HG03565 (cell line): ENCODE data around the gene PAIP2B.
"Not testable (repeated sequence)": the region's sequence is repeated elsewhere in the genome, so short reads cannot be mapped to it uniquely, and the experiment has no call there.

Source experiments
- ATAC-seq: cut with Tn5 transposase; IDR thresholded peaks from one replicate; pipeline ENCODE4 v1.9.1; 2021; ENCODE audit warnings: mild to moderate bottlenecking, moderate library complexity; ENCODE audit not compliant: unreplicated experiment

The PAIP2B gene

GRCh38 chr2:71220743-71221142 is 6.2 kb downstream of the PAIP2B start:
- ATAC-seq = no peak

GRCh38 chr2:71216501-71216900 is 10.4 kb downstream of the PAIP2B start:
- ATAC-seq = no peak

GRCh38 chr2:71215447-71215846 is 11.5 kb downstream of the PAIP2B start:
- no peak for ATAC-seq

- ATAC-seq = no peak
Observed at GRCh38 chr2:71212336-71212735, 14.6 kb downstream of the PAIP2B start.

GRCh38 chr2:71210292-71210691 is 16.6 kb downstream of the PAIP2B start:
- no peak for ATAC-seq

DNA sequence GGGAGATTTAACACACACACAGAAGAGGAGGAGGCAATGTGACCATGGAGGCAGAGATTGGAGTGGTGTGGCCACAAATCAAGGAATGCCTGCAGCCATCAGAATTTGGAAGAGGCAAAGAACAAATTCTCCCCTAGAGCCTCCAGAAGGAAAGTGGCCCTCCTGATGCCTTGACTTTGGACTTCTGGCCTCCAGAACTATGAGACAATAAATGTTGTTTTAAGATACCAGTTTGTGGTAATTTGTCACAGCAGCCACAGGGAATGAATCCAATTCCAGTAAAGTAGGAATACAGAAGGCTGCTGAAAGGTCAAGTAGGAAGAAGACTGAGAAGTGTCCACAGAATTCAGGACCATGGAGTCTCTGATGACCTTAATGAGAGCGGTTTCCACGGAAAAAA is 18.1 kb downstream of the PAIP2B start:
- no peak for ATAC-seq

GRCh38 chr2:71207601-71208000 is 19.3 kb downstream of the PAIP2B start:
- no peak for ATAC-seq

DNA sequence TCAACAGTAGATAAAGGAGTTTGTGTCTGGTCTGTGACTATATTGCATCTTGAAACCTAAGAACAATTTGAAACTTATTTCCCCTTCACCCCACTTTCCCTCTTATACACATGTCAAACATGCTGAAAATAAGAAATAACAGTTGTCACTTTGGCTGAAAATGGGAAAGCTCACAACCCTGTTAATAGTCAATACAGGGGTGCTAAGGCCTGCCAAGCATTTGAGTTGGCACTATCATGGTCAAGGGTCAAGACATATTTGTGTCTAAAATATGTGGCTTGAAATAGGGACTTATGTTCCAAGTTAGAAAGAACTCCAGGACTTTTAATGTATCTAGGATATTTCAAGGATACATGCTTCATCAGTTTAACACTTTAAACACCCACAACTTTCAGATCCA is 20.6 kb downstream of the PAIP2B start:
- no peak for ATAC-seq

DNA sequence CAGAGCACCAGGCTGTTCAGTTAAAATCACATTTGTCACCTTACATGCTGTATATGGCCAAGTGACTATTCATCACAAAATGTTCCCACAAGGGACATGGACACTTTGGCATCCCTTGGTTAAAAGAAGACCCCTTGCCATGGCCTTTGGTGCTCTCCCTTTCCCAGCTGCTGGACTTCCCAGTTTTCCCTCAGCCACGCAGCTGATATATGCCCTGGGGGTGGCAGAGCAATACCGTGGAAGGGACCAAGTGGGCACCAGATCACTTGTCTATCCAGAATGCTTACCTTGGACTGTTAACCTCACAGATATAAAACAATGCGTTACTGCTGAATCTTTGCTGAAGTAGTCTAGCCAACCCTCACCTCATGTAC is 35.3 kb downstream of the PAIP2B start:
- ATAC-seq = no peak

- ATAC-seq = no peak
Observed at GRCh38 chr2:71190656-71191569, 36.0 kb downstream of the PAIP2B start.

GRCh38 chr2:71187589-71187988 is 39.3 kb downstream of the PAIP2B start:
- no peak for ATAC-seq

GRCh38 chr2:71186973-71187372 is 39.9 kb downstream of the PAIP2B start:
- no peak for ATAC-seq

DNA sequence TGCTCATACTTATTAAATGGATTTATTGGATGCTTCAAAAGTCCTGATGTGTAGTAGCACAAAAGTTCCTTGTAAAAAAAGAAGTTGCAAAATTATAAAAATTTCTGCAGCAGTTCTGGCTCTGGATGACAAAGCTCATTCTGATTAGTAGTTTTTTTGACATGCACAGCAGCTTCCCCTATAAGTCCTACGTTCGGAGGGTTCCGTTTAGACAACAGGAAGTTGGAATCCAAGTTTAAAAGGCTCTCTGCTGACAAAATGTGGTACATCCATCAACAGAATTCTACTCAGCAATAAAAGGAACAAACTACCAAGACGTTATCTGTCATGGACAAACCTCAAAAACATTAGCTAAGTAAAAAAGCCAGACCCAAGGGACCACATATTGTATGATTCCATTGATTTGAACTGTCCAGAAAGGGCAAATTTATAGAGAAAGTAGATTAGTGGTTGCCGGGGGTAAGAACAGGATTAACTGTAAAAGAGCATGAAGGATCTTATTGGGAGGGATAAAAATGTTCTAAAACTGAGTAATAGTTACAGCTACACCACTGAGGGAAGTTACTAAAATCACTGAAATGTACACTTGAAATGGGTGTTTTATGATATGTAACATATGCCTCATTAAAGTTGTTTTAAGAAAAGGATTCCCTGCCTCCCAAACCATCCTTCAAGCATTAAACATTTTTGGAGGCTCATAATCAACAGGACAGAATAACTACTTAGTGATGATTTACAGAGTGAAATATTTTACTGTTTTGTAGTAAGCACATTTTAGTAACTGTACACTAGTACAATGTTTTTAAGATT is 43.4 kb downstream of the PAIP2B start:
- ATAC-seq = not testable (repeated sequence)

DNA sequence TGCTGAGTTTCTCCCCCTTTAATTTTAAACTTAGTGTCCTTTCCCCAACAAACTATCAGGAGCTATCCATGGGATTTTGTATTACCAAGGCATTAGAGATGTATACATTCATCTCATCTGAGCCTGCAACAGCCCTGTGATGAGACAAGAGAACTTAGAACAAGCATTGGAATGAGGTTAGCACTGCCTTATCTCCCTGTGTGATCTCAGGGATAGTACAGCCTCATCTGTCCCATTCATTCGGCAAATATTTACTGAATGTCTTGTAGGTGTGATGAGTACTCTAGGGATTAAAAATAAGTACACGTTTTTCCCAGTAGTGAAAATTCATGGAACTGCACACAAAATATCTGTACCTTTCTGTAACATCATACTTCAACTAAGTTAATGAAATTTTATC is 45.6 kb downstream of the PAIP2B start:
- ATAC-seq = no peak

GRCh38 chr2:71178836-71179235 is 48.1 kb downstream of the PAIP2B start:
- not testable (repeated sequence) for ATAC-seq

DNA sequence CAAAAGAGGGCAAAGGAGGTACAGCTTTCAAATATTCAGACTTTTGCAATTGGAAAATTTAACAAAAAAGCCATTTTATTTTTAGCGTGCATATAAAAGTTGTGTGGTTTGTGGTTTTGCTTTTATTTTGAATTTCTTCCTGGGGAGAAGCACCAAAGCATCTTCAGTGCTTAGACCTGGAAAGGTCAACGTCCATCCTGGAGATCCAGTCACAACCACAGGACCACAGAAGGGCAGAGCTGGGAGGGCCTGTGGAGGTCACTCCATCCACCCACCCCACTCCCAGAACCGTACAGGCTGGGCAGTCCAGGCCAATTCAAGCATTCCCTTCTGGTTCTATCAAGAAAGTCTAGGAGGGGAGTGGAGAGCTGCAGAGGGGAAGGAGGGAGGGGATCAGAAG is 52.7 kb downstream of the PAIP2B start:
- no peak for ATAC-seq

DNA sequence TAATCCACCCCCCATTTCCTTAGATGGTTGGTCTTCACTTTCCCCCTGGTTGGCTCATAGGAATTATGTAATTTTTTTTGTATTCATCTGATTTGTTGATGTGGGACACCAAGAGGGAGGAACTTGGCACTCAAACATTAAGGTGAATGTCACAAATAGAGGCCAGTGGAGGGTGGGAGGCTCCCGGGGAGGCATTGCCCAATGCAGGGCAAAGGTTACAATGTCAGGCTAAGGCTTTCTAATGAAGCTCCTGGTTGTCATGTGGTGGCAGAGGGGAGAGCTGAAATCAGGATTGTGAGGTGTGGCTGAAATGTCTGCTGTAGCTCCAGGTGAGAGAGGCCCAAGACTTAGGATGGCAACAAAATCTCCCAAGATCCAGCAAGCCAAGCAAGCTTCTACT is 53.8 kb downstream of the PAIP2B start:
- no peak for ATAC-seq

GRCh38 chr2:71166812-71167211 is 60.1 kb downstream of the PAIP2B start:
- ATAC-seq = no peak

DNA sequence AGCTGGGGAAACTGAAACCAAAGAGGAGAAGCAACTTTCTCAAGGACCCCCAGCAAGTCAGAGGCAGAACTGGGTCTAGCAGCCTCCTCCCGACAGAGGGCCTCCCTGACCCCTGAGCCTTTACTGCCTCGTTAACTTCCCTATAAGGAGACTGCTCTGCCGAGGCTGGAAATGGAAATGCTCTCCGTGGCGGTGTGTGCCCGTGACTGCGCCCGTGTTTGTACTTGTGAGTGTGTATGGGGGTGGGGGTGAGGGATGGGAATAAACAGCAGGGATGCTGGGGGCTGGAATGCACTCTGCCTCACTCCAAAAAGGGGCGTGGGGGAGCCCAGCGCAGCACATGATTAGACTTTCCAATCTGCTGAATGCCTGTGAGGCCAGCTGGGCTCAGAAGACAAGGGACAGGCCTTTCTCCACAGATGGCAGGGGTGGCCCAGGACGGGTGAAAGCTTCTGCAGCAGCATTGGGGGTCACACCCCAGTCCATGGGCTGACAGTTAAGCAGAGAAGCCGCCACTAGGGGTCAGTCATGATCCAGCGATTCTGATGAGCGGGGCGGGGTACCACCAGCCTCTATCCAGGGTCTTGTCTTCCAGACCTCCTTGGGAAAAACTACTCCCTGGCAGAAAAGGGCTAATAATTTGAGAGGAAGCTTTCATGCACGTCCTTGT is 69.6 kb downstream of the PAIP2B start:
- ATAC-seq = no peak

GRCh38 chr2:71156573-71156972 is 70.3 kb downstream of the PAIP2B start:
- ATAC-seq = no peak

GRCh38 chr2:71155846-71156245 is 71.1 kb downstream of the PAIP2B start:
- no peak for ATAC-seq
